Activated naive CD4-positive, alpha-beta T cell treated with anti-CD3 and anti-CD28 coated beads, Interleukin-2, amount 50 U/mL, for 16 hours (primary cell): ENCODE results near the gene POP7.
"Not testable (repeated sequence)": the region's sequence is repeated elsewhere in the genome, so short reads cannot be mapped to it uniquely, and the experiment has no call there.

Experiments
- DNase-seq: peaks from one replicate; pipeline ENCODE4 v3.0.0-alpha.2; 2020

Gene POP7

GRCh38 chr7:100705753-100706671 is at the start of gene POP7:
TSS of gene POP7 (plus strand) at chr7:100706121. CDS start at chr7:100706831, 710 bp downstream.
- DNase-seq: peak; percentile 99

- DNase-seq: not testable (repeated sequence)
These were observed 43.6 kb upstream of the POP7 start for GRCh38 chr7:100662194-100662776.

- DNase-seq: no peak
These were observed 40.7 kb upstream of the POP7 start for GRCh38 chr7:100665168-100665726.

- no peak for DNase-seq
These were observed 38.4 kb upstream of the POP7 start for GRCh38 chr7:100667331-100668068.

- DNase-seq: no peak
These were observed 37.9 kb upstream of the POP7 start for GRCh38 chr7:100668069-100668449.

- not testable (repeated sequence) for DNase-seq
These were observed 36.8 kb upstream of the POP7 start for GRCh38 chr7:100669106-100669505.

GRCh38 chr7:100670074-100670473 is 35.8 kb upstream of the POP7 start:
- no peak for DNase-seq

- DNase-seq: no peak
These were observed 34.3 kb upstream of the POP7 start for GRCh38 chr7:100671353-100672327.

- peak; percentile 98 for DNase-seq
These were observed 32.5 kb upstream of the POP7 start, which contains the start of gene GNB2 for GRCh38 chr7:100673302-100673941. TSS of gene GNB2 (plus strand) at chr7:100673740. CDS start at chr7:100676266, 2,526 bp downstream.

- DNase-seq: peak; percentile 47
These were observed 31.9 kb upstream of the POP7 start for GRCh38 chr7:100673942-100674410.

- peak; percentile 41 for DNase-seq
These were observed 31.4 kb upstream of the POP7 start for GRCh38 chr7:100674411-100675104.

GRCh38 chr7:100675105-100675451 is 30.8 kb upstream of the POP7 start:
- peak; percentile 52 for DNase-seq

- peak; percentile 75 for DNase-seq
These were observed 30.2 kb upstream of the POP7 start for GRCh38 chr7:100675581-100676350.

- DNase-seq: no peak
These were observed 29.2 kb upstream of the POP7 start for GRCh38 chr7:100676501-100677306.

- DNase-seq: no peak
These were observed 28.3 kb upstream of the POP7 start for GRCh38 chr7:100677308-100678267.

GRCh38 chr7:100678291-100678984 is 27.5 kb upstream of the POP7 start:
- no peak for DNase-seq
